GM20000 (cell line): ENCODE results near the gene KAZALD1.

Experiments used
- DNase-seq: peaks from one replicate; pipeline ENCODE4 v3.0.0; 2012; ENCODE audit warnings: low spot score
- TF ChIP-seq, protein P1 (sequence below): IDR thresholded peaks from 2 replicates; pipeline ENCODE4 v1.5.1; 2012; ENCODE audit warnings: mild to moderate bottlenecking, control low read depth; ENCODE audit errors: extremely low read depth, missing control alignments

The KAZALD1 gene

DNA sequence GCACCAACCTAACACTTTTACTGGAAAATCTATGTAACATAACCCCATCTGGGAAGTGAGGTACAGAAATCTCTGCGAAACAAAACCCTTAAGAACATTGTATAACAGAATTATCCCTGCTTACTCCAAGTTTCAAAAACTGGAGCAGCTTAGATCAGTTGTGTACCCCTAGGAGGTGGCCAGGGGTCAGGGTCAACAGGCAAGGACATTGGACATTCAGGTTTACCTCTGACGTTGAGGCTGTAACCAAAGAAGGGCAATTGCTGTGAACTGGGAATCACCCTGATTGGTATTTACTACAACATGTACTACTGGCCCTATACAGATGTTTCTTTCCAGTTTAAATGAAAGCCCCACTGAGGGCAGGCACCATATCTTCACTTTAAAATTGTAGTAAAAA, 17.7 kb upstream of the KAZALD1 start:
- TF ChIP-seq, protein P1, sequence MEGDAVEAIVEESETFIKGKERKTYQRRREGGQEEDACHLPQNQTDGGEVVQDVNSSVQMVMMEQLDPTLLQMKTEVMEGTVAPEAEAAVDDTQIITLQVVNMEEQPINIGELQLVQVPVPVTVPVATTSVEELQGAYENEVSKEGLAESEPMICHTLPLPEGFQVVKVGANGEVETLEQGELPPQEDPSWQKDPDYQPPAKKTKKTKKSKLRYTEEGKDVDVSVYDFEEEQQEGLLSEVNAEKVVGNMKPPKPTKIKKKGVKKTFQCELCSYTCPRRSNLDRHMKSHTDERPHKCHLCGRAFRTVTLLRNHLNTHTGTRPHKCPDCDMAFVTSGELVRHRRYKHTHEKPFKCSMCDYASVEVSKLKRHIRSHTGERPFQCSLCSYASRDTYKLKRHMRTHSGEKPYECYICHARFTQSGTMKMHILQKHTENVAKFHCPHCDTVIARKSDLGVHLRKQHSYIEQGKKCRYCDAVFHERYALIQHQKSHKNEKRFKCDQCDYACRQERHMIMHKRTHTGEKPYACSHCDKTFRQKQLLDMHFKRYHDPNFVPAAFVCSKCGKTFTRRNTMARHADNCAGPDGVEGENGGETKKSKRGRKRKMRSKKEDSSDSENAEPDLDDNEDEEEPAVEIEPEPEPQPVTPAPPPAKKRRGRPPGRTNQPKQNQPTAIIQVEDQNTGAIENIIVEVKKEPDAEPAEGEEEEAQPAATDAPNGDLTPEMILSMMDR = no peak
- DNase-seq = no peak

DNA sequence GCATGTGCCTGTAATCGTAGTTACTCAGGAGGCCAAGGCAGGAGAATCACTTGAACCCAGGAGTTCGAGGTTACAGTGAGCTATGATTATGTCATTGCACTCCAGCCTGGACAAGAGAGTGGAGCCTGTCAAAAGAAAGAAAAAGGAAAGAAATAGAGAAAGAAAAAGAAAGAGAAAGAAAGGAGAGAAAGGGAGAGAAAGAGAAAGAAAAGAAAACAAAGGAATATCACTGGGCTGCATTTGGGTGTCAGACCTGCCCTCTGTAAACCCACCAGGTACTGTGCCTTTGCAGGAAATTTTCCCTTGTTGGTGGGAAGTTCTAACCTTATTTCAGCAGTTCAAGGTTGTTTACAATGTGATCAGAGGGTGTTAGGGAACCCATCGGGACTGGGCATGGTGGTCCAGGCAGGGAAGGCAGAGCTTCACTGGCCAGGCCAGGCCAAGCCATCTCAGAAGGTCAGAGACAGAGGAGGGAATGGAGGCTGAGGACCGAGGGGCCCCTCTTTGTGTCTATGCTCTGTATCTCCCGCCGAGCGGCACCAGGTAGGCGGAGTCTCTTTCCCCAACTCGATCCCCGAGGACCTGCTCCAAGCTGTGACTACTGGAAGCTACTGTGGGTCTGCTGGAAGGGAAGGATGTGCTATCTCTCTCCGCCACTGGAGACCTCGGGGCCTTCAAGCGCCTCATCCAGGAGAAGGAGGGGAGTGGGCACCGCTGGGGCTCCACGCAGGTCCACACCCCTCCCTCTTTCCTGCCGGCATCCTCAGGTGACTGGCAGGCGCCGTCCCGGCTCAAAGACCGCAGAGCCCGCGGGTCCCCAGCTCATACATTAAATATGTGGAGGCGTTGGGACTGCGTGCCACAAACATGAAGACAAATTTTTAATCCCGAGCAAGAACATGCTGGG, 15.2 kb upstream of the KAZALD1 start:
- DNase-seq = no peak
- TF ChIP-seq, protein P1 = no peak

DNA sequence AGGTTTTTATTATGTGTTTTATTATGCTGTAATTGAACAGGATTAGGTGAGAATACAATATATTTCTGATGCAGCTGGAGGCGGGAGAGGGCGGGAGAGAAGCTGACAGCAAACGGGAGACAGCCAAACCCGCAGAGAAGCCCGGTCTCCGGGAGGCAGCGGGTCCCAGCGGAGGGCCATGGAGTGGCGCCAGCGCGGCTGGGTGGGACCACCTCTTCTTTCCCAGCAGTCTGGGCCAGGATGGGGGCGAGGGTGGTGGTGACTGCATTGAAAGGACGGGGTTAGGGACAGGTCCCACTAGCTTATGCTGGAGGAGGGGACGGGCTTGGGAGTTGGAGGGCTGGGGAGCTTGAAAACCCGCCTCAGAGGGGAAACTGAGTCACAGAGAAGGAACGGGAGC, 14.5 kb upstream of the KAZALD1 start:
- TF ChIP-seq, protein P1 = no peak
- no peak for DNase-seq

DNA sequence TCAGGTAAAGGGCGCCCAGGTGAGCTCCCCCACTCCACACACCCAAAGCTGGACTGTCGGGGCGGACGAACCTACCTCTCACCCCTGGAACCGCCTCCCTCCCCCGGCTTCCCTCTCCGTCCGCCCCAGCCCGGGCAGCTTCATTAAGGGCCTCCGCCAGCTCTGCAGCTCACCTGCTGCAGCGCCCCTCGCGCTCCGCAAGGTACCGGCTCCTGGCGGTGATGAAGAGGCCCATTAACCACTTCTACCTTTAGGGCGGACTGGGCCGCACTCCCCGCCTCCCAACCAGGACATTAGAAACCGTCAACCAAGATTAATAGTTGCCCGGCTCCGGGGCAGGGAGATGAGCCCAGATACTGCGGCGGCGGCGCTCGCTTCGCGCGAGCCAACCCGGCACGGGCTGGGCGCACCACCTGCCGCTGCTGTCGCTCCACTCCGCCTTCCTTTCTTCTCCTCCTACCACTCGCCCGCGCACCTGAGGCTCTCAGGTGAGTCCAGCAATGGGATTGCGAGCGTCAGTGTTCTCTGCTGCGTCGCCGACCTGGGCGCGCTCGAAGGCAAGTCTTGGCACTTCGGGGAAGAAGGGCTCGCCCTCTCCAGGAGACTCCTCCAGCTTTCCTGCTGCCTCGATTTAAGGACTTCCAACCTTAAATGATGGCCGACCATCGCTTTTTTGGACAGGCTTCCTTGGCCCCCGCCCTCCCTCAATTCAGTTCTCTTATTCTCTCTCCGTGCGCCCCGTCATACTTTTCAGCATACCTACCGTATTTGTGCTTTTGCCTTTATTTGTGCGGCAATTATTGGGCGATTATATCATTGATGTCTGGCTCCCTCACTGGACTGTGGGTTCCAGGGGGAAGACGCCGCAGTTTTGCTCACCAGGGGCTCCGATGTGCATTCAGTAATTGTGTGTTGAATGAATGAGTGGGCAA, 13.6 kb upstream of the KAZALD1 start:
- DNase-seq = no peak
- TF ChIP-seq, protein P1 = no peak

DNA sequence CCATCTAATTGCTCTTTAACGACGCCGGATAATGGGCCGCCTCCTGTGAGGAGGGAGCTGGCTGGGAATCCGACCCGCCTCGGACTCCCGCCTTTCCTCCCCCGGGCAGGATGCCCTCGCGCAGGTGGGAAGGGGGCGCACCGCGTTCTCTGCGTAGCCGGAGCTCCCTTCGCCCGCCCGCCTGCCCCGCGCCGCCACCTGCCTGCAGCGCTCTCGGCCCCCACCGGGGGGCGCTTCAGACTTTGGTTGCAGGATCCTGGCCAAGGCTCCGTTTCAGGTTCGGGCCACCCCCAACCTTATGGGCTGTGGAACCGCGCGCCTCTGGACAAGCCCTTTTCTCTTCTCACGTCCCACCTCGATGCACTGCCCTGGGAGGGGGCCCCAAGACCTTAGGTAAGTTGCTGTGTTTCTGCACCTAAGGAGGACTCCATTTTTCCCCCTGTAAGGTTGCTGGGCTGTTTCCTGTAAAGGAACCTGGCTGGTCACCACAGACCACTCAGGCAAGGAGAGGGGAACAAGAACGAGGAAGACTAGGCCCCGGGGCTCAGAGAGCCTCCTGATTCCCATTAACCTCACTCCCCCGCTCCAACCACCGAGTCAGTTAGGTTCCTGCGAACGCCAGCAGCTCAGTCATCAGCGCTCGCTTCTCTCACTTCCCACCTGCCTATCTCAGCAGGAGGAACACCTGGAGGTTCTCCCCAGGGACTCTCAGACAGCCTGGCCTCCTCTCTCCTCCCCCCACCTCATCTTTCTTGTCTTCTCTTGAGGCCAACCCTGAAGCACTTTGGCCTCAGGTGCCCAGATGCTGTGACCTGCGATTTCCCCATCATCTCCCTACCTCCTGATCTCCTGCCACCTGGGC, 11.3 kb upstream of the KAZALD1 start:
- DNase-seq = peak; percentile 87
- TF ChIP-seq, protein P1 = peak; percentile 90

DNA sequence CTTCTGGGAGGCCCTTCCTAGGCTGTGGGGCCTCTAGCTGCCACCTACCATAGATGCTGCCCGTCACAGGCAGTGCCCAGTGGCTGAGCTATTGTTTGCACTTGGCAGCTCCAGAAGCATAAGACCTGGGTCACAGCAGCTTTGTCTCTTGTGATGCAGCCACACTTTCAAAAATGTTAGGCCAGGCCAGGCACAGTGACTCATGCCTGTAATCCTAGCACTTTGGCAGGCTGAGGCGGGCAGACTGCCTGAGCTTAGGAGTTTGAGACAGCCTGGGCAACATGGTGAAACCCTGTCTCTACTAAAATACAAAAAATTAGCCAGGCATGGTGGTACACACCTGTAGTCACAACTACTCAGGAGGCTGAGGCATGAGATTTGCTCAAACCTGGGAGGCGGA, 9.5 kb upstream of the KAZALD1 start:
- no peak for DNase-seq
- TF ChIP-seq, protein P1 = no peak
